Smooth muscle cell (in vitro differentiated cells): ENCODE results near the gene LILRA2. TPM values are rescaled to one million over a fixed set of nuclear protein-coding genes. Genes with fewer than 3 reads are reported as not detected.
"Not testable (repeated sequence)": the region's sequence is repeated elsewhere in the genome, so short reads cannot be mapped to it uniquely, and the experiment has no call there.

Experiments used
- DNase-seq: peaks from one replicate; lab custom pipeline; 2025; ENCODE audit not compliant: unreplicated experiment; lab: John Stamatoyannopoulos, UW
- H2AFZ ChIP-seq: fragments of 200-600 bp; sonication (generic); 2 replicates; pipeline ENCODE4 v1.6.0; 2016; ENCODE audit warnings: antibody characterized with exemption, low read depth, mild to moderate bottlenecking
- H3F3A ChIP-seq: fragments of 200-600 bp; sonication (generic); 2 replicates; pipeline ENCODE4 v1.6.0; 2017; ENCODE audit warnings: antibody characterized with exemption, low read depth
- H3K27ac ChIP-seq: fragments of 200-600 bp; sonication (generic); 2 replicates; pipeline ENCODE4 v1.5.1; 2016; ENCODE audit warnings: low read depth, mild to moderate bottlenecking
- H3K27me3 ChIP-seq: fragments of 200-600 bp; sonication (generic); 2 replicates; pipeline ENCODE4 v1.6.1; 2016; ENCODE audit warnings: low read depth, mild to moderate bottlenecking
- H3K36me3 ChIP-seq: fragments of 200-600 bp; sonication (generic); 2 replicates; pipeline ENCODE4 v1.5.1; 2016; ENCODE audit warnings: low read depth
- H3K4me1 ChIP-seq: fragments of 200-600 bp; sonication (generic); 2 replicates; pipeline ENCODE4 v1.5.1; 2016; ENCODE audit warnings: low read depth
- H3K4me2 ChIP-seq: fragments of 200-600 bp; sonication (generic); 2 replicates; pipeline ENCODE4 v1.6.0; 2016; ENCODE audit warnings: mild to moderate bottlenecking
- H3K4me3 ChIP-seq: fragments of 200-600 bp; sonication (generic); 2 replicates; pipeline ENCODE4 v1.5.1; 2016; ENCODE audit warnings: mild to moderate bottlenecking
- H3K79me2 ChIP-seq: fragments of 200-600 bp; sonication (generic); 2 replicates; pipeline ENCODE4 v1.6.0; 2016; ENCODE audit warnings: low read depth, mild to moderate bottlenecking
- H3K9ac ChIP-seq: fragments of 200-600 bp; sonication (generic); 2 replicates; pipeline ENCODE4 v1.6.0; 2016; ENCODE audit warnings: low read depth
- H3K9me3 ChIP-seq: fragments of 200-600 bp; sonication (generic); replicated peaks from 2 replicates; pipeline ENCODE4 v1.5.1; 2016; ENCODE audit warnings: low read depth
- H4K20me1 ChIP-seq: fragments of 200-600 bp; sonication (generic); 2 replicates; pipeline ENCODE4 v1.6.0; 2016; ENCODE audit warnings: low read depth
- WGBS: methylation state at CpG from one replicate; pipeline ENCODE4 v1.1.7; 2016; ENCODE audit warnings: low lambda C conversion rate; 5-methylcytosine and 5-hydroxymethylcytosine counted together
- polyA plus RNA-seq: library from polyadenylated mRNA; unstranded; fragments of >200 nt; fragmentation: Nextera tagmentation; extraction: Ambion mirVana; gene quantifications from 2 replicates; pipeline ENCODE4 v1.2.1, GENCODE V29; 2016
- total RNA-seq: library from RNA; depleted of rRNA; stranded (reverse); fragments of >200 nt; gene quantifications from 2 replicates; pipeline ENCODE4 v1.2.3, GENCODE V29; 2014
- TF ChIP-seq, protein P1 (sequence below): fragments of 200-600 bp; sonication (generic); IDR thresholded peaks from 2 replicates; pipeline ENCODE4 v1.5.1; 2017; ENCODE audit warnings: borderline replicate concordance, mild to moderate bottlenecking, antibody characterized with exemption; ENCODE audit not compliant: insufficient read depth, poor library complexity, severe bottlenecking

Gene LILRA2
- total and polyA plus RNA-seq, 2 experiments from 2014 or later, result not detected

DNA sequence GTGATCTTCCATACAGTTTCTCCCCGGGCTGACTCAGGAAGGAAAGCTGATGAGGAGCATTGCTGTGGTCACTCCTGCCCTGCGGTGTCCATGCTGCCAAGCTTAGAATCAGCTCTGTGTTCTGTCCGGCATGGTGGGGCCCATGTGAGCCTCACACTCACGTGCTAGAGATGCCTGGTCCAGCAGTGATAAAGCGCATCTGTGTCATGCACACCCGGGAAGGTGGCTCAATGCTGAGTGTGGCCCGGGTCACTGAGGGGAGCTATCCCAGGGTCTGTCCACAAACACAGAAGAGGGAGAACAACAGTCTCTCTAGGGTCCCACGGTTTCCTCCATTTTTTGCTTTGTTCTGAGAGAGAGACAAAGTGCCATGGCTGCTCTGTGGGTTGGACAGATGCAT, 53.2 kb downstream of the LILRA2 start:
- H3K4me3 ChIP-seq, result no peak overlapping the region
- H3K4me2 ChIP-seq, result no peak overlapping the region
- H3K27ac ChIP-seq, result no peak overlapping the region
- no peak overlapping the region for H3K9ac ChIP-seq
- no peaks in the 10 kb centered on the region for H3K36me3 ChIP-seq
- TF ChIP-seq, protein P1, sequence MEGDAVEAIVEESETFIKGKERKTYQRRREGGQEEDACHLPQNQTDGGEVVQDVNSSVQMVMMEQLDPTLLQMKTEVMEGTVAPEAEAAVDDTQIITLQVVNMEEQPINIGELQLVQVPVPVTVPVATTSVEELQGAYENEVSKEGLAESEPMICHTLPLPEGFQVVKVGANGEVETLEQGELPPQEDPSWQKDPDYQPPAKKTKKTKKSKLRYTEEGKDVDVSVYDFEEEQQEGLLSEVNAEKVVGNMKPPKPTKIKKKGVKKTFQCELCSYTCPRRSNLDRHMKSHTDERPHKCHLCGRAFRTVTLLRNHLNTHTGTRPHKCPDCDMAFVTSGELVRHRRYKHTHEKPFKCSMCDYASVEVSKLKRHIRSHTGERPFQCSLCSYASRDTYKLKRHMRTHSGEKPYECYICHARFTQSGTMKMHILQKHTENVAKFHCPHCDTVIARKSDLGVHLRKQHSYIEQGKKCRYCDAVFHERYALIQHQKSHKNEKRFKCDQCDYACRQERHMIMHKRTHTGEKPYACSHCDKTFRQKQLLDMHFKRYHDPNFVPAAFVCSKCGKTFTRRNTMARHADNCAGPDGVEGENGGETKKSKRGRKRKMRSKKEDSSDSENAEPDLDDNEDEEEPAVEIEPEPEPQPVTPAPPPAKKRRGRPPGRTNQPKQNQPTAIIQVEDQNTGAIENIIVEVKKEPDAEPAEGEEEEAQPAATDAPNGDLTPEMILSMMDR, result no peak
- no peaks in the 10 kb centered on the region for H3K27me3 ChIP-seq
- H3F3A ChIP-seq, result no peaks in the 10 kb centered on the region
- WGBS, result 62% methylated on average over 8 of the region's 8 CpGs
- H3K9me3 ChIP-seq, result no peaks in the 10 kb centered on the region
- H3K4me1 ChIP-seq, result no peaks in the 10 kb centered on the region
- no peak overlapping the region for H2AFZ ChIP-seq
- no peaks in the 10 kb centered on the region for H3K79me2 ChIP-seq
- no peak for DNase-seq
- no peaks in the 10 kb centered on the region for H4K20me1 ChIP-seq

DNA sequence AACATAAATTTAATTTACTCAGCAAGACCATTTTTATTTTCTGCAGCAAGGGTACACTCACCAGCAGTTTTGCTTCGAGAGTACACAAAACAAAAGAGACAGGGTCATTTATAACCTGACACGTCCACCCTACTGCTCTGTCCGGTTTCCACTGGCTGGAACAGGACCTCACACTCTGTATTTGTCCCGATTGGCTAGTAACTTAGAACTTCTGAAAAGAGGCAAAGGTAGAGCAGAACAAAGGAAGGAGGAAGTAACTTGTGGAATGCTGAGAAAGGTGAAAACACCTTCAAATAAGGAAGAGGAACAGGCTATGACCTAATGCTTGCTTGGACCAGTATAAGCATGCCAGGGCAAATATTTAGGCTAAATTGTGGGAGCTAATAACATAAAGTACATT, 54.3 kb downstream of the LILRA2 start:
- DNase-seq, H3K27ac ChIP-seq, H4K20me1 ChIP-seq, H3K79me2 ChIP-seq, H3K36me3 ChIP-seq, H2AFZ ChIP-seq, H3K4me3 ChIP-seq, H3K9me3 ChIP-seq, H3K4me1 ChIP-seq, H3K4me2 ChIP-seq, H3F3A ChIP-seq, H3K27me3 ChIP-seq, H3K9ac ChIP-seq: not testable (repeated sequence)
- 56% methylated on average over 4 of the region's 4 CpGs for WGBS

DNA sequence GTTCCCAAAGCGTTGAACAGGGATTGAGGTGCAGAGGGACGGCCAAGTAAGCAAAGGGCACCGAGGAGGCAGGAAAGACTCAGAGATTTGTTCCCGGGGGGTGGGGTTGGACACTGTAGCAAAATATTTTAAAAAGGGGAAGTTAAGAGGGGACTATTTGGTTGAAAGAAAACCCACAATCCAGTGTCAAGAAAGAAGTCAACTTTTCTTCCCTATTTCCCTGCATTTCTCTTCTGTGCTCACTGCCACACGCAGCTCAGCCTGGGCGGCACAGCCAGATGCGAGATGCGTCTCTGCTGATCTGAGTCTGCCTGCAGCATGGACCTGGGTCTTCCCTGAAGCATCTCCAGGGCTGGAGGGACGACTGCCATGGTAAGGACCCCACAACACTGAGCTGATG, 56.7 kb downstream of the LILRA2 start, which contains the start of gene LILRB1:
Gene LILRB1 (plus strand): TSS at position 223 of the 400 bp plus-strand sequence. CDS start 590 bp downstream, outside the sequence.
- not testable (repeated sequence) for H3K36me3 ChIP-seq, H2AFZ ChIP-seq, H4K20me1 ChIP-seq, DNase-seq, H3K9me3 ChIP-seq, H3K9ac ChIP-seq, H3K27ac ChIP-seq, H3K79me2 ChIP-seq, H3K4me1 ChIP-seq, H3K4me2 ChIP-seq, H3K27me3 ChIP-seq, H3K4me3 ChIP-seq, H3F3A ChIP-seq
- 79% methylated on average over 9 of the region's 9 CpGs for WGBS

DNA sequence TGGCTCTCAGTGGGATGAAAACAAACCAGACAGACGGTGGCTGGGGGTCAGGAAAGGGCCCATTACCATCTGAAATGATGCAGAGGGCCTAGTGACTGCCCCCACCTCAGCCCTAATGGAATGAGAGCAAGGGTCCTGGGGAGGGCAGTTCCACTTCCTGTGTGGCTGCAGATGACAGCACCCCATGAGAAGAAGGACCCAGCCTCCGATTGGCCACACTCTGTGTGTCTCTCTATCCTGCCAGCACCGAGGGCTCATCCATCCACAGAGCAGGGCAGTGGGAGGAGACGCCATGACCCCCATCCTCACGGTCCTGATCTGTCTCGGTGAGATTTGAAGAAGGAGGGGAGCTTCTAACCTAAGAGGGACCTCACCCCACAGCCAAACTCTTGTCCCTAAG, 57.2 kb downstream of the LILRA2 start:
- no peaks in the 10 kb centered on the region for H3K4me1 ChIP-seq
- H3K9me3 ChIP-seq, result no peaks in the 10 kb centered on the region
- H2AFZ ChIP-seq, result no peak overlapping the region
- DNase-seq, result no peak
- TF ChIP-seq, protein P1, result no peak
- 66% methylated on average over 6 of the region's 6 CpGs for WGBS
- no peaks in the 10 kb centered on the region for H3K36me3 ChIP-seq
- no peaks in the 10 kb centered on the region for H4K20me1 ChIP-seq
- no peak overlapping the region for H3K4me3 ChIP-seq
- no peak overlapping the region for H3K9ac ChIP-seq
- no peak overlapping the region for H3K4me2 ChIP-seq
- H3F3A ChIP-seq, result no peaks in the 10 kb centered on the region
- no peak overlapping the region for H3K27ac ChIP-seq
- H3K79me2 ChIP-seq, result no peaks in the 10 kb centered on the region
- H3K27me3 ChIP-seq, result no peaks in the 10 kb centered on the region

DNA sequence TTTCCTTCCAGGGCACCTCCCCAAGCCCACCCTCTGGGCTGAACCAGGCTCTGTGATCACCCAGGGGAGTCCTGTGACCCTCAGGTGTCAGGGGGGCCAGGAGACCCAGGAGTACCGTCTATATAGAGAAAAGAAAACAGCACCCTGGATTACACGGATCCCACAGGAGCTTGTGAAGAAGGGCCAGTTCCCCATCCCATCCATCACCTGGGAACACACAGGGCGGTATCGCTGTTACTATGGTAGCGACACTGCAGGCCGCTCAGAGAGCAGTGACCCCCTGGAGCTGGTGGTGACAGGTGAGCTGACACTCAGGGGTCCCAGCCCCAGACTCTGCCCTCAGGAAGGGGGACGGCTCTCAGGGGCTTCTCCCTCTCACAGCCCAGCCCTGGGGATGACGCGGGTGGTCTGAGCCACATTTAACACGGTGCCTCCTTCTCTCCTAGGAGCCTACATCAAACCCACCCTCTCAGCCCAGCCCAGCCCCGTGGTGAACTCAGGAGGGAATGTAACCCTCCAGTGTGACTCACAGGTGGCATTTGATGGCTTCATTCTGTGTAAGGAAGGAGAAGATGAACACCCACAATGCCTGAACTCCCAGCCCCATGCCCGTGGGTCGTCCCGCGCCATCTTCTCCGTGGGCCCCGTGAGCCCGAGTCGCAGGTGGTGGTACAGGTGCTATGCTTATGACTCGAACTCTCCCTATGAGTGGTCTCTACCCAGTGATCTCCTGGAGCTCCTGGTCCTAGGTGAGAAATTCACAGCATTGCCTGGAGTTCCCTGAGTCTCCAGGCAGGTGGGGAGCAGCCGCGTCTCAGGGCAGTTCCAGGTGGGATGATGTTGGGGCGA, 58.1 kb downstream of the LILRA2 start:
- not testable (repeated sequence) for DNase-seq, H3K9ac ChIP-seq, H3K36me3 ChIP-seq, H3K27ac ChIP-seq, H4K20me1 ChIP-seq, H3K4me1 ChIP-seq, H2AFZ ChIP-seq, H3K79me2 ChIP-seq, H3F3A ChIP-seq, H3K4me3 ChIP-seq, H3K4me2 ChIP-seq, H3K9me3 ChIP-seq, H3K27me3 ChIP-seq
- WGBS, result 76% methylated on average over 23 of the region's 23 CpGs

DNA sequence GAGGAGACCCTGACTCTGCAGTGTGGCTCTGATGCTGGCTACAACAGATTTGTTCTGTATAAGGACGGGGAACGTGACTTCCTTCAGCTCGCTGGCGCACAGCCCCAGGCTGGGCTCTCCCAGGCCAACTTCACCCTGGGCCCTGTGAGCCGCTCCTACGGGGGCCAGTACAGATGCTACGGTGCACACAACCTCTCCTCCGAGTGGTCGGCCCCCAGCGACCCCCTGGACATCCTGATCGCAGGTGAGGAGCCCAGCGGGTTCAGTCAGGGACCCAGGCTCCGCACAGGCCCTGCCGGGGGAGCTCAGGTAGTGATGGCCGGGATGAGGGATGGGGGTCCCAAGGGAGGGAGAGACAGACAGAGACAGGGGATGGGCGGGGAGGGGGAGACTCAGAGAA, 58.9 kb downstream of the LILRA2 start:
- H3K4me2 ChIP-seq, DNase-seq, H4K20me1 ChIP-seq, H3K9ac ChIP-seq, H3K36me3 ChIP-seq, H3K27me3 ChIP-seq, H3K27ac ChIP-seq, H3K4me3 ChIP-seq, H3K79me2 ChIP-seq, H3F3A ChIP-seq, H2AFZ ChIP-seq, H3K9me3 ChIP-seq, H3K4me1 ChIP-seq: not testable (repeated sequence)
- 79% methylated on average over 15 of the region's 16 CpGs for WGBS
